PC-9 (cell line): ENCODE data around the gene LPCAT2.

Source experiments
- CTCF ChIP-seq: fragments of 200-600 bp; sonication (generic); conservative IDR thresholded peaks from 2 replicates; pipeline ENCODE4 v1.6.1; 2017; ENCODE audit warnings: mixed run types, antibody characterized with exemption, mild to moderate bottlenecking, moderate library complexity
- EZH2 ChIP-seq: fragments of 200-600 bp; sonication (generic); IDR thresholded peaks from 2 replicates; pipeline ENCODE4 v1.8.0; 2017; ENCODE audit warnings: antibody characterized with exemption, low read depth

DNA sequence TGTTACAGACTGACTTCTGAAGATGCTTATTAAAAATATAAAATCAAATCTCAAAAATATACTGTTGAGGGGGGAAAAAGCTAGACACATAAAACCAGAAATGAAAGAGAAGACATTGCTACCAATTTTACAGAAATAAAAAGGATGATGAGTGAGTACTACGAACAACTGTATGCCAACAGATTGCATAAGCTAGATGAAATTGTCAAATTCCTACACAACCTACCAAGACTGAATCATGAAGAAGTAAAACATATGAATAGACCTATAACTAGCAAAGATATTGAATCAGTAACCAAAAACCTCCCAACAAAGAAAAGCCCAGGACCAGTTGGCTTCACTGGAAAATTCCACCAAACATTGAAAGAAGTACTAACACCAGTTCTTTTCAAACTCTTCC, 54.1 kb downstream of the LPCAT2 start:
- TF ChIP-seq EZH2: no peak
- no peak for TF ChIP-seq CTCF
